ENCODE results near the gene ZG16B.

Gene ZG16B

DNA sequence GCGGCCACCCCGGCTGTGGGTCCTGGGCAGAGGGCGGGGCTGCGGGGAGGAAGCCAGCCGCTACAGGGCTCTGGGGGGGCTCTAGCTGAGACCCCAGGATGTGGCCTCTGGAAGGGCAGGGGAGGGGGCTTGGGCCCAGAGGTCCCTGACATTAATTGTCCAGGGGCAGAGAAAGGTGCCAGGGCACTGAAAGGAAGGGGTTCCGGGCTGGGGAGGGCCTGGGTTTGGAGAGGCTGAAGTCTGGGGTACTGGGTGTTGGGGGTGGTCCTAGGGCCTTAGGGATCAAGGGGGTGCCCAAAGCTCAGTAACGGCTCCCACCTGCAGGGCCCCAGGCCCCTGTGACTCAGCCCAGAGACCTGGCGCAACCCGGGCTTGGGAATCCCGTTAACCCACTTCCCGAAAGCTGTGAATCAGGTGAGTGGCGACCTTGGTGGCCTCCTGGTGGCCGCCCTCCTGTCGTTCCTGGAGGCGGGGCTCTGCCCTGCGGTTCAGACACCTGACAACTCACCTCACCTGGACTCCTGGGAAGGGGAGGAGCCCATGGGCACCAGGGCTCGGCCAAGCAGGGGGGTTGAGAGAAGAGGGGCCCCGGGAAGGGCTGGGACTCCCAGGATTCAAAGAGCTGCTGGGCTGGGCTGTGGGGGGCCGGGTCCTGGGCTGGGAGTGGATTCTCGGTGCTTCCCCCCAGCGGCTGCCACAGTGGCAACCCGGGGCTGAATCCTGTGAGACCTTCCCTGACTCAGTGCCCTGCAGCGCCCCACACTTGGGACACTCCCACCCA is 28.3 kb downstream of the ZG16B start:
- H3K27ac Mint-ChIP-seq = no peak overlapping the region

DNA sequence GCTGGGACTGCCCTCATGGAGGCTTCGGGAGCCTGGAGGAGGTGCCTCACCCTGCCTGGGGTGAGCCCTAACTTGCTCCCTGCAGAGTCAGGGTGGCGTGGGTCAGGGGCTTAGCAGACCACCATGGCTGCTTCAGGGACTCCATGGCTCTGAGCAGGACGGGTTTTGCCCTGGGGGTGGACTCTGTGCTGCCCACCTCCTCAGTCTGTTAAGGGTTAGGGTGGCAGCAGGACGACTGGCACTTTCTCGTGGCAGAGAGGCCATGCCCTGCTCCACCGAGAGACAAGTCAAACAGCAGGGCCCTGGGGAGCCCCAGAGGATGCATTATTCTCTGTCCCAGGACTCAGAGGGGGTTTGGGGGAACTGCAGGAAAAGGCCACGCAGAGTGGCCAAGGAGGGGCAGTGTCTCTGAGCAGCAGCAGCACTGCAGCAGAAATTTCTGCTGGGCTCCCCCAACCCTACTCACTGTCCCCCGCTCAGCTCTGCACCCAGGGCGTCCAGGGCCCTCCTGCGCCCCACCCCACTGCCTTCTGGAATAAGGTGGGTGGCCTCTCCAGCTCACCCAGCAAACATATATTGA is 29.7 kb downstream of the ZG16B start:
- no peak overlapping the region for H3K4me3 Mint-ChIP-seq
- peaks cover 8% of the 10 kb centered on the region for H3K27me3 Mint-ChIP-seq
- no peaks in the 10 kb centered on the region for H3K36me3 Mint-ChIP-seq
- H3K27ac Mint-ChIP-seq = no peak overlapping the region
- H3K9me3 Mint-ChIP-seq = peaks cover under 1% of the 10 kb centered on the region
- H3K4me1 Mint-ChIP-seq = peaks cover 5% of the 10 kb centered on the region

More for the DNA sequence above, 28.3 kb downstream of the ZG16B start:
- Mint-ChIP-seq H3K27me3 (peaks cover 8% of the 10 kb centered on the region), H3K4me3 (no peak overlapping the region), H3K36me3 (no peaks in the 10 kb centered on the region), H3K9me3 (peaks cover 8% of the 10 kb centered on the region), H3K4me1 (peaks cover 5% of the 10 kb centered on the region)

DNA sequence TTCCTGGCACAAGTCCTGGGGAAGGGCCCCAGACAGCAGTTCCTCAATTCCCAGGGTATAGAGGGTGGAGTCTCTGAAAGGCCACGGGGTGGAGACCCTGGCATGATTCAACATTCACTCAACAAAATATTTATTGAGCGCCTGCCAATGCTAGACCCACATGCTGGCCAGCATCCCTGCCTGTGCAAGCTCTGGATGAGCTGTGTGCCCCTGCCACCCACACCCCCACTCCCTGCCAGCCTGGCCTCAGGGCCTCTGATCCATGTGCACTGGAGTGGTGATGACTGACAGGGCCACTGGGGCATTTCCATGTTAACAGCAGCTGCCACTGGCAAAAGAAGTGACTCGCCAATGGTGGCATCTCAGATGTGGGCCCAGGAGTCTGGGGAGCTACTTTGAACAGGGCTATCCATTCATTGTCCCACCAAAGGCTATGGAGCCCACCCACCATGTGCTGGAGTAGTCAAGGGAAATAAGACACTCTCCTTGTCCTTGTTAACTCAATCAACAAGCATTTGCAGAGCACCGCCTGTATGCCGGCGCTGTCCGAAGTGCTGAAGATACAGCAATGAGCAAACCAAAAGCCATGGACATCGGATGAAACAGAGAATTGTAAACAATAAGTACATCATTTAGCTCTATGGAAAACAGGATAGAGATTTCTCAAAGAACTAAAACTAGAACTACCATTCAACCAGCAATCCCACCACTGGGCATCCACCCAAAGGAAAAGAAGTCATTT is 30.9 kb downstream of the ZG16B start:
- Mint-ChIP-seq H3K27me3 (peaks cover 8% of the 10 kb centered on the region), H3K4me3 (no peak overlapping the region), H3K36me3 (no peaks in the 10 kb centered on the region), H3K9me3 (no peaks in the 10 kb centered on the region), H3K27ac (no peak overlapping the region), H3K4me1 (peaks cover 5% of the 10 kb centered on the region)

DNA sequence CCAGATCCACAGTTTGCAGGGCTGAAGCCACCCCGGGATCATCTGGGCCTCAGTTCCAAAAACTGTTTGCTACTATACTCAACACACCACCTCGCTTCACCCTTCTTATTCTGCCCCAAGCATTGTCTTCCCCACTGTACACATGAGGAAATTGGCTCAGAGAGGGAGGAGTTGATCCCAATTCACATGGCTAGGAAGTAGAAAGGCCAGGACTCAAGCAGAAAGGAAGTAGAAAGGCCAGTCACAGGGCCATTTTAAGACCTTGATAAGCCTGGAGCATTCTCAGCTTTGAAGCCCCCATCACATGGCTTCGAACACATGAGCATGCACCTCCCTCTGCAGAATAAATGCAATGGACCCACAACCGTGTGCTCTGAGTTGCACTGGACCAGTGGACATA is 35.5 kb downstream of the ZG16B start:
- no peaks in the 10 kb centered on the region for H3K9me3 Mint-ChIP-seq
- peaks cover 2% of the 10 kb centered on the region for H3K27me3 Mint-ChIP-seq
- H3K4me3 Mint-ChIP-seq = no peak overlapping the region
- peaks cover 5% of the 10 kb centered on the region for H3K4me1 Mint-ChIP-seq
- H3K36me3 Mint-ChIP-seq = no peaks in the 10 kb centered on the region
- no peak overlapping the region for H3K27ac Mint-ChIP-seq

DNA sequence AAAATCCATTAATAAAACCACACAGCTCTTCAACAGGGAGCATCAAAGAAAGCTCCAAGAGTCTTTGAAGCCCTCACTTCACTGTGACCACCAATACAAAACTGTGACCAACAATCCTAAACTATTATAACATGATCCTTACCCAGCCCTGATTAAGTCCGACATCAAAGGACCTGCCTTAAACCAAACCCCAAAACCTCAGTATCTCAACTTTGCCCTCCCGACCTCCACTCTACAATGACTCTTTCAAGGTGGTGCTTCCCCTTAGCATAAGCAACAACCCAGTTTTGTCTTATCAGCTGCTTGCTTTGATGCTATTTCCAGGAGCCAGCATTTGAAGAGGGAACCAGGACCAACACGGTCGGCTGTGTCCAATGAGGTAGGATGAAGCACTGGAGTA is 36.3 kb downstream of the ZG16B start:
- Mint-ChIP-seq H3K4me3 (peak overlapping the region; percentile 4), H3K36me3 (no peaks in the 10 kb centered on the region), H3K27me3 (no peaks in the 10 kb centered on the region), H3K4me1 (peaks cover 5% of the 10 kb centered on the region), H3K9me3 (no peaks in the 10 kb centered on the region), H3K27ac (no peak overlapping the region)

DNA sequence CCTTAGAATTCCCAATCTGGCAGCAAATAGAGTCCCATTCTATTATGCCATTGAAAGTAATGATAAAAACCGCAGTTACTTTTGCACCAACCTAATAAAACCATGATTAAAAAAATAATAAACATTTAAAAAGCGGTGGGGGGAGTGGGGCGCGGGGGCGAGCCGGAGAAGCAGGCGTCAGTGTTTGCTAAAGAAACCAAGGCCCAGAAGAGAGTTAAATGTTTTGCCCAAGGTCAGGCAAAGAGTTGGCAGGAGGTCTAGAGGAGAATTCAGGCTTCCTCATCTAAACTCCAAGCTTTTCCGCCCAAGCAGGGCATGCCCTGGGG is 37.5 kb downstream of the ZG16B start:
- H3K27ac Mint-ChIP-seq = peak overlapping the region; percentile 92
- peak overlapping the region; percentile 91 for H3K4me3 Mint-ChIP-seq
- no peaks in the 10 kb centered on the region for H3K9me3 Mint-ChIP-seq
- no peaks in the 10 kb centered on the region for H3K36me3 Mint-ChIP-seq
- peaks cover 5% of the 10 kb centered on the region for H3K4me1 Mint-ChIP-seq
- no peaks in the 10 kb centered on the region for H3K27me3 Mint-ChIP-seq

DNA sequence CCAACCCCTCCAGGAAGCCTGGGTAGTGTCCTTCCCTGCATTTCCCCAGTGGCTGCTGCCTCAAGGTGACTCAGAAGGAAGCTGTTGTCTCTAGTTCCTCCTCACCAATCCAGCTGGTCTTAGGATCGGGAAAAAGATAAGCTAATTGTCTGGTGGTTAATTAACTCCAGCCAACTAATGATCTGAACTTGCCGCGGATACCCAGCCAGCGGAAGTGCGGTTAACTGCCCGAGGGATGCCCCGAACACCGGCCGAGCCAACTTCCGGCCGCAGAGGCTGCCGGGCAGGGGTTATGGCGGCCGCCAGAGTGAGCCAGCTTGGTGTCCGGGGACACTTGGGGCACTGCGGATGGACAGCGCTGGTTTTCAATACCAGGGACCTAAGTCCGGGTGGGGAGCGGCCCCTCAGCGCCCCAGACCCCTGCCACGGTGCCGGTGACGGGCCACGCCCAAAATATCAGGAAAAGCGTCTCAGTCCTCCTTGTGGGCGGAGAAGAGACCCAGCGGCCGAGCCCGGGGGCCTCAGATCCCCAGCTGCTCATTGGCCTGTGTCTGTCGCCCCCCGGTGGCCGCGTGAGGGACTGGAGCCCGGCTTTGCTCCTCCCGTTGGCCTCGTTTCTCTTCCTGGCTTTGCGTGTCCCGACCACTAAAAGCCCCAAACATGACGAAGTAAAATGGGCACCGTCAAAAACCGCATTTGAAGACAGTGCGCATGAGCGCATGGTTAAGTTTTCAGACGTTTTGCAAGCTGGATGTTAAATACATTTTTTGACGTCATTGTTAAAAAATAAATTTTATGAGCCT is 38.1 kb downstream of the ZG16B start:
- H3K27me3 Mint-ChIP-seq = no peaks in the 10 kb centered on the region
- peak overlapping the region; percentile 91 for H3K4me3 Mint-ChIP-seq
- H3K27ac Mint-ChIP-seq = peak overlapping the region; percentile 92
- H3K9me3 Mint-ChIP-seq = no peaks in the 10 kb centered on the region
- no peaks in the 10 kb centered on the region for H3K36me3 Mint-ChIP-seq
- H3K4me1 Mint-ChIP-seq = peaks cover 5% of the 10 kb centered on the region

DNA sequence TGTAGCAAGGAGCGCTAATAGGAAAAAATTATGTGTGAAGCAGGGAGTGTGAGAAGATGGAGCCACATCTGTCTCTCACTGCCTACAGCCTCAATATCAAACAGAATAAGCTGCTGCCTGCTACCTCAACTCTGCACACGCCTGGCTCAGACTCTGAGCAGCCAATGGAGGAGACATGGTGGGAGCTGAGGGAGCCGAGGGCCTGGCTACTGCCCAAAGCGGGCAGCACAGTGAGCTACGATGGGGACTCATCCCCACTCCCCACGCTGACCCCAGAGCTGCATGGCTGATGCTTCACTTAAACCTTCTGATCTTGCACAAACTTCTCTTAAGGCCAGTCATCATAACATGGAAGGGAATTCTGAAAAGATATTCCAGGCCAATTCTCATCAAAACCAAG is 41.8 kb downstream of the ZG16B start:
- Mint-ChIP-seq H3K9me3 (no peaks in the 10 kb centered on the region), H3K27ac (no peak overlapping the region), H3K36me3 (no peaks in the 10 kb centered on the region), H3K27me3 (no peaks in the 10 kb centered on the region), H3K4me1 (no peaks in the 10 kb centered on the region), H3K4me3 (no peak overlapping the region)

DNA sequence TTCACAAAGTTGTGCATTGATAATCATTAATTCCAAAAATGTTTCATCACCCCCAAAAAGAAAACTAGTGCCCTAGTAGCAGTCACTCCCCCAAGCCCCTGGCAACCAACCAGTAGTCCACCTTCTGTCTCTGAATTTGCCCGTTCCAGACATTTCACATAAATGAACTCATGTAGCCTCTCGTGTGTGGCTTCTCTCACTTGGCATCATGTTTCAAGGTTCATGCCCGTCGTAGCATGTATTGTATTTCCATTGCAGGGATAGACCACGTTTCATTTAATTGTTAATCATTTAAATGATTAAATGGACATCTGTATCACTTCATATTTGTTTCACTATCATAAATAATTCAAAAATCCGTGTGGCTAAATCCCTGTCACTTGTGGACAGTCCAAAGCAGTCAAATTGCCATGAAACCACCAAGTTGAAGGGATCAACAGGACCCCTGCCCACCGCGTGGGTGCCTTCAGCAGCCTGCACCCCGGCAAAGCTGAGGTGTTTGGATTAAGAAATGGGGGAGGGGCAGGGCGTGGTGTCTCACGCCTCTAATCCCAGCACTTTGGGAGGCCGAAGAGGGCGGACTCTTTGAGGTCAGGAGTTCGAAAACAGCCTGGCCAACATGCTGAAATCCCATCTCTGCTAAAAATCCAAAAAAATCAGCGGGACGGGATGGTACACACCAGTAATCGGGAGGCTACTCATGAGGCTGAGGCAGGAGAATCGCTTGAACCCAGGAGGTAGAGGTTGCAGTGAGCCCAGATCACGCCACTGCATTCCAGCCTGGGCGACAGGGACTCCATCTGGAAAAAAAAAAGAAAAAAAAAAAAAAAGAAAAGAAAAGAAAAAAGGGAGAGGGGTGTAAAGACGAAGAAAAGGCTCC is 44.2 kb downstream of the ZG16B start:
- Mint-ChIP-seq H3K4me3 (no peak overlapping the region), H3K4me1 (no peaks in the 10 kb centered on the region), H3K9me3 (no peaks in the 10 kb centered on the region), H3K36me3 (no peaks in the 10 kb centered on the region), H3K27me3 (no peaks in the 10 kb centered on the region), H3K27ac (no peak overlapping the region)

DNA sequence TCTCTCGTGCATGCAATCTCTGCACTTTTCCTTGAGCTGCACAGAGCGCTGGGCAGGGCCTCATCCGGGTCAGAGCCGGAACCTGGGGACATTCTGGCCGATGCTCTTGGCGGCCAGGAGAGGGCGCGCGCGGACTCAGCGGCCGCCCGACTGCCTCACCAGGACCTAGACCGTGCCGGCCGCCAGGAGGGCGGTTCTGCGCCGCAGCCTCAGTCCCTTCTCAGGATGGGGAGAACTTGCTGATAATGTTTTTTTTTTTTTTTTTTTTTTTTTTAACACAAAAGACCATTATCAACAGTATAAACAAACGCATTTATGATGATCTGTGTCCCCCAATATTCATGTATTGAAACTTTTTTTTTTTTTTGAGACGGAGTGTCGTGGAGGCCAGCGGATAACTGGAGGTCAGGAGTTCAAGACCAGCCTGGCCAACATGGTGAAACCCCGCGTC is 44.8 kb downstream of the ZG16B start:
- Mint-ChIP-seq H3K27me3 (no peaks in the 10 kb centered on the region), H3K27ac (no peak overlapping the region), H3K36me3 (no peaks in the 10 kb centered on the region), H3K9me3 (no peaks in the 10 kb centered on the region), H3K4me3 (no peak overlapping the region), H3K4me1 (no peaks in the 10 kb centered on the region)

DNA sequence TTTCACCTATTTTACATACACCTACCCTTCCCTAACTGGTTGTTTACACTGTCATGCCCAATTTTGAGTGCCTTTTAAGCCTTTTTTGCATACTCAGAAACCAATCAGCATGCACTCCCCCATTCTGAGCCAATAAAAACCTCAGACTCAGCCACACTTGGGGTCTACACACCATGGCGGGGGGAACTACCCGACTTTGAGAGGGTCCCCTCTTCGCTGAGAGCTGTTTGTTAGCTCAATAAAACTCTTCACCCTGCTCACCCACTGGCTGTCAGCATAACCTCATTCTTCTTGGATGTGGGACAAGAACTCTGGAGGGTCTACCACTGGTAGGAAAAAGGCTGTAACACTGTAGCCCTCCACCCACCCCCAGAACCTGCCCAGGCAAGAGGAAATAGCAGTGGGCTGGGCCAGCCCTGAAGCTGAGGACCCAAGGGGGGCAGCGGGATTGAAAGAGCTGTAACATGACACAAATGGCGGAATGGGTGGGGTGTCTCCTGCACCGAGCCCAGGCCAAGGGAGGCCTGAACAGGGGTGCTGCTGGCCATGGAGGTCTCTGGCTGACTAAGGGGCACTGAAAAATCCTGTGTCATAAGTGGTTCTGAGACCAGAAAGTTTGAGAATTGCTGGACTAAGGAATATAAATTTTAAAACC is 49.9 kb downstream of the ZG16B start:
- no peaks in the 10 kb centered on the region for H3K36me3 Mint-ChIP-seq
- H3K27ac Mint-ChIP-seq = peak overlapping the region; percentile 41
- peaks cover 10% of the 10 kb centered on the region for H3K4me1 Mint-ChIP-seq
- no peaks in the 10 kb centered on the region for H3K9me3 Mint-ChIP-seq
- H3K27me3 Mint-ChIP-seq = no peaks in the 10 kb centered on the region
- H3K4me3 Mint-ChIP-seq = no peak overlapping the region

All from activated naive CD4-positive, alpha-beta T cell treated with anti-CD3 and anti-CD28 coated beads, Interleukin-2, amount 50 U/mL, for 24 hours (primary cell).